A673 (cell line): ENCODE results near the gene PPP2R5D.
"Not testable (repeated sequence)": the region's sequence is repeated elsewhere in the genome, so short reads cannot be mapped to it uniquely, and the experiment has no call there.

Source experiments
- CTCF ChIP-seq: fragments of 300-800, 200-600 bp; sonication (generic); conservative IDR thresholded peaks from 2 replicates; pipeline ENCODE4 v1.5.1; 2017; ENCODE audit warnings: low read depth, mild to moderate bottlenecking, antibody characterized with exemption, low read length, moderate library complexity, mixed read lengths
- EZH2 ChIP-seq: fragments of 200-600 bp; sonication (generic); IDR thresholded peaks from 2 replicates; pipeline ENCODE4 v1.6.1; 2017; ENCODE audit warnings: borderline replicate concordance, low read depth, mild to moderate bottlenecking, mixed read lengths, antibody characterized with exemption, low read length; ENCODE audit not compliant: poor library complexity, severe bottlenecking

GRCh38 chr6:43041475-43041874 is 57.1 kb downstream of the PPP2R5D start:
- not testable (repeated sequence) for TF ChIP-seq CTCF, EZH2
